Mesenchymal stem cell (in vitro differentiated cells and primary cell): ENCODE data around the gene CLTC.

Experiments used
- DNase-seq: peaks from one replicate; pipeline ENCODE4 v3.0.0-alpha.2; 2013
- H2AFZ ChIP-seq: one replicate; pipeline ENCODE4 v1.6.1; 2013; ENCODE audit warnings: low read depth, mild to moderate bottlenecking, control low read depth, inconsistent platforms, low read length, moderate library complexity
- H2AK5ac ChIP-seq: 2 replicates; pipeline ENCODE4 v1.6.1; 2013; ENCODE audit warnings: low read length, moderate library complexity, mild to moderate bottlenecking, inconsistent platforms; ENCODE audit not compliant: severe bottlenecking
- H2BK120ac ChIP-seq: one replicate; pipeline ENCODE4 v1.6.1; 2013; ENCODE audit warnings: low read depth, mild to moderate bottlenecking, inconsistent platforms, low read length, moderate library complexity
- H2BK12ac ChIP-seq, 2 experiments: one replicate each; pipeline ENCODE4 v1.6.1; 2013; ENCODE audit warnings: inconsistent platforms in 2 of 2, low read length in 2 of 2, mild to moderate bottlenecking in 2 of 2, moderate library complexity in 2 of 2, control low read depth in 1 of 2
- H2BK15ac ChIP-seq: one replicate; pipeline ENCODE4 v1.6.1; 2013; ENCODE audit warnings: mild to moderate bottlenecking, low read depth, inconsistent platforms; ENCODE audit not compliant: poor library complexity, severe bottlenecking
- H2BK5ac ChIP-seq: 2 replicates; pipeline ENCODE4 v1.6.1; 2013; ENCODE audit warnings: low read depth, mild to moderate bottlenecking, low read length, control low read depth, inconsistent platforms; ENCODE audit not compliant: poor library complexity, severe bottlenecking
- H3K14ac ChIP-seq, 2 experiments: one replicate each; pipeline ENCODE4 v1.6.1; 2013; ENCODE audit warnings: inconsistent platforms in 2 of 2, low read length in 2 of 2, control low read depth in 1 of 2, mild to moderate bottlenecking in 1 of 2, moderate library complexity in 1 of 2
- H3K18ac ChIP-seq, 2 experiments: one replicate each; pipeline ENCODE4 v1.6.1; 2013; ENCODE audit warnings: inconsistent platforms in 2 of 2, low read length in 2 of 2, control low read depth in 1 of 2, low read depth in 1 of 2, mild to moderate bottlenecking in 1 of 2
- H3K23ac ChIP-seq, 2 experiments: one replicate each; pipeline ENCODE4 v1.6.1; 2013; ENCODE audit warnings: inconsistent platforms in 2 of 2, low read length in 2 of 2, mild to moderate bottlenecking in 2 of 2, moderate library complexity in 2 of 2, control low read depth in 1 of 2
- H3K27ac ChIP-seq: 2 replicates; pipeline ENCODE4 v1.5.1; 2013; ENCODE audit warnings: mild to moderate bottlenecking, moderate library complexity, low read length, control low read depth, inconsistent platforms; ENCODE audit not compliant: poor library complexity, severe bottlenecking
- H3K27me3 ChIP-seq, 2 experiments: 2 replicates each; pipeline versions ENCODE4 v1.6.1 to v1.7.0; 2013; ENCODE audit warnings: low read length in 2 of 2, mild to moderate bottlenecking in 2 of 2, moderate library complexity in 2 of 2, control low read depth in 1 of 2, inconsistent platforms in 1 of 2; ENCODE audit not compliant: control insufficient read depth in 1 of 2, insufficient read depth in 1 of 2
- H3K36me3 ChIP-seq, 2 experiments: 2 replicates each; pipeline versions ENCODE4 v1.6.1 to v1.7.0; 2013; ENCODE audit warnings: low read length in 2 of 2, control low read depth in 1 of 2, inconsistent platforms in 1 of 2, low read depth in 1 of 2, mild to moderate bottlenecking in 1 of 2; ENCODE audit not compliant: insufficient read depth in 2 of 2, control insufficient read depth in 1 of 2
- H3K4ac ChIP-seq, 2 experiments: one replicate each; pipeline ENCODE4 v1.6.1; 2013; ENCODE audit warnings: inconsistent platforms in 2 of 2, low read length in 2 of 2, mild to moderate bottlenecking in 2 of 2, moderate library complexity in 2 of 2, control low read depth in 1 of 2, low read depth in 1 of 2
- H3K4me1 ChIP-seq: 2 replicates; pipeline ENCODE4 v1.6.1; 2013; ENCODE audit warnings: low read depth, low read length, control low read depth; ENCODE audit not compliant: control insufficient read depth, insufficient read depth
- H3K4me2 ChIP-seq: 2 replicates; pipeline ENCODE4 v1.6.1; 2013; ENCODE audit warnings: low read length, mild to moderate bottlenecking, inconsistent platforms; ENCODE audit not compliant: poor library complexity, severe bottlenecking
- H3K4me3 ChIP-seq, 2 experiments: 2 replicates each; pipeline versions ENCODE4 v1.5.1 to v1.7.0; 2013; ENCODE audit warnings: low read length in 2 of 2, mild to moderate bottlenecking in 2 of 2, control low read depth in 1 of 2, low read depth in 1 of 2; ENCODE audit not compliant: insufficient read depth in 1 of 2
- H3K79me1 ChIP-seq: replicated peaks from 2 replicates; pipeline ENCODE4 v1.6.1; 2013; ENCODE audit warnings: mild to moderate bottlenecking, control low read depth, low read length, inconsistent platforms; ENCODE audit not compliant: poor library complexity, severe bottlenecking
- H3K9ac ChIP-seq: 2 replicates; pipeline ENCODE4 v1.7.0; 2013; ENCODE audit warnings: mild to moderate bottlenecking, low read length, moderate library complexity
- H3K9me3 ChIP-seq: 2 replicates; pipeline ENCODE4 v1.7.0; 2013; ENCODE audit warnings: mild to moderate bottlenecking, low read length; ENCODE audit not compliant: control insufficient read depth
- H4K8ac ChIP-seq: one replicate; pipeline ENCODE4 v1.6.1; 2013; ENCODE audit warnings: inconsistent platforms, mild to moderate bottlenecking, low read length, moderate library complexity
- H4K91ac ChIP-seq: one replicate; pipeline ENCODE4 v1.6.1; 2013; ENCODE audit warnings: mild to moderate bottlenecking, low read length, inconsistent platforms
- WGBS: methylation state at CpG from one replicate; pipeline ENCODE4 v1.1.7; 2013; ENCODE audit warnings: mixed read lengths; 5-methylcytosine and 5-hydroxymethylcytosine counted together

The CLTC gene

DNA sequence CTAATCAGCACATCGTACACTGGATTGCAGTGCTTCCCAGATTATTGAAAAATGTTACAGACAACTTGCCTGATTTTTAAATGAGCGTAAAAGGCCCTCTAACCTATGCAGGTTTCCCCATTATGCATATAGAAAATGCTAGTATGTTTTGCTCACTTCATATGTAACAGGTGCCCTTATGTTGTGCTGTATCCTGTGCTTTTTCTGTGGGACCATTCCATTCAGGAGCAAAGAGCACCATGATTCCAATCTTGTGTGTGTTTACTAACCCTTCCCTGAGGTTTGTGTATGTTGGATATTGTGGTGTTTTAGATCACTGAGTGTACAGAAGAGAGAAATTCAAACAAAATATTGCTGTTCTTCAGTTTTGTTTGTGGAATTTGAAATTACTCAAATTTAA, 74.6 kb downstream of the CLTC start:
- H2BK5ac ChIP-seq: no peak overlapping the region
- H3K27me3 ChIP-seq: no peaks in the 10 kb centered on the region
- peaks cover 30 to 98% of the 10 kb centered on the region in 2 experiments for H3K36me3 ChIP-seq
- no peak overlapping the region for H3K9ac ChIP-seq
- no peaks in the 10 kb centered on the region for H3K4me1 ChIP-seq
- no peak overlapping the region for H4K91ac ChIP-seq
- H3K4me3 ChIP-seq: no peak overlapping the region
- H2BK15ac ChIP-seq: no peak overlapping the region
- no peak overlapping the region for H4K8ac ChIP-seq
- H2BK120ac ChIP-seq: no peak overlapping the region
- H2BK12ac ChIP-seq: no peak overlapping the region
- 100% methylated on average over 1 of the region's 2 CpGs for WGBS
- no peak for DNase-seq
- H3K14ac ChIP-seq: no peak overlapping the region
- no peak overlapping the region for H3K23ac ChIP-seq
- no peak overlapping the region for H3K4me2 ChIP-seq
- H3K9me3 ChIP-seq: no peaks in the 10 kb centered on the region
- peaks cover 7% of the 10 kb centered on the region for H3K79me1 ChIP-seq
- H2AK5ac ChIP-seq: no peak overlapping the region
- H3K4ac ChIP-seq: no peak overlapping the region
- H3K27ac ChIP-seq: no peak overlapping the region
- no peak overlapping the region for H2AFZ ChIP-seq
- no peak overlapping the region for H3K18ac ChIP-seq

DNA sequence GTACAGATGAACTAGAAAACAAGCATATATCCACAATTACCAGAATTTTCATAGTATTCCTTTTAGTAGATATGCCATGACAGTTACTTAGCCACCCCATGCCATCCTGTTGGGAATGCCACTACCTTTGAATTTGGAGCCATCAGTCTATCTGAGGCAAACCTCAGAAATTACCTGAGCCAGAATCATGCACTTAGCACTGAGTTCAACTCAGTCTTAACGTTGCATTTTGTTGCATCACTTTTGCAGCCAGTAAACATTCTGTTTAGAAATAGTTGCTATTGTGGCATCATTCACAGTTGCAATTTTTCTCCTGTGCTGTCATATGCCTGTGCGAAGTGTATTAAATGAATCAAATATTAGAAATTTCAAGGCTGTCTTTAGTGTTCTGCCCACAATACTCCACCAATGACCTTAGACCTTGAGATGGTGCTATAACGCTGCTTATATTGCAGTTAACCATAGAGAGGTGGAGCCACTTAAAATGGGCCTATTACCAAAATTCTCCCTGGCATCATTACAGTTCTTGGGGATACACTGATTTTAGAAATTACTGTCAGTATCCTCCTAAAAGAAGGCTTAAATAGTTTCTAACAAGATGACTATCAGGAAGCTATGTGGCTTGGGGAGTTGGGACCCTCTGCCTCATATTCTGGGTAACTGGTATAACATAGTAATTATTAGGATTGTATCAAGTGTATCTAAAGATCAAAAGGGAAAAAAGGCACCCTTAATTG, 76.4 kb downstream of the CLTC start:
- no peaks in the 10 kb centered on the region for H3K4me1 ChIP-seq
- H3K14ac ChIP-seq: no peak overlapping the region
- H2AFZ ChIP-seq: no peak overlapping the region
- H3K27me3 ChIP-seq: no peaks in the 10 kb centered on the region
- H2BK12ac ChIP-seq: no peak overlapping the region
- H3K4ac ChIP-seq: no peak overlapping the region
- H2BK120ac ChIP-seq: no peak overlapping the region
- H3K9me3 ChIP-seq: no peaks in the 10 kb centered on the region
- H2BK5ac ChIP-seq: no peak overlapping the region
- H3K27ac ChIP-seq: no peak overlapping the region
- H4K8ac ChIP-seq: no peak overlapping the region
- peaks cover 6% of the 10 kb centered on the region for H3K79me1 ChIP-seq
- H3K4me3 ChIP-seq: no peak overlapping the region
- peaks cover 34 to 94% of the 10 kb centered on the region in 2 experiments for H3K36me3 ChIP-seq
- no peak overlapping the region for H3K18ac ChIP-seq
- no peak overlapping the region for H2AK5ac ChIP-seq
- DNase-seq: peak; percentile 33
- 83% methylated on average over 2 of the region's 3 CpGs for WGBS
- H3K23ac ChIP-seq: no peak overlapping the region
- peak overlapping the region; percentile 16 for H3K9ac ChIP-seq
- no peak overlapping the region for H2BK15ac ChIP-seq
- peak overlapping the region; percentile 6 for H3K4me2 ChIP-seq
- H4K91ac ChIP-seq: no peak overlapping the region

DNA sequence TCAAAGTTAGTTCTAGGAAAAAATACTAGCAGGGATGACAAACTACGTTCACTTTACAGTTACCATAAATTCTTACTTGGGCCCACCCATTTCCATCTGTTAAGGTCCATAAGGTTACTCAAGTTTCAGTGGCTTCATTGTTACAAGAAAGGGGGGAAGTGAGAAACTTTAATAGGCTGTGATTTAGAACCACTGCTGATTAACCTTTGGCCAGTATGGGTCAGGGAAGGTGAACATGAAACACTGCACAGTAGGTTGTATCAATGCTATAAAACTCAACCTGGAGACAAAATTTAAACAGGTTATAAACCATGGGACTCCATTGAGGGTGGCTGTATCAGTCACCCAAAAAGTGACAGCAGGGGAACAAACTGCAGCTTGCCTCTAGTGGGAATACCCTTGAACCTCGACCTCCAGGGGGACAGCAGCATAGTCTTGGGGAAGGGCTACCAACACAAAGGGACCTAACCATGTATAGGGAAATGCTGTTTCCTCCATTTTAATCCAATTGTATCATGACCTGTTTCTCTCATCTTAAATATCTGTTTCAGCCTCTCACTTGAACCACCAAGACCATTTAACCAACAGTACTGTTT, 77.1 kb downstream of the CLTC start:
- DNase-seq: no peak
- H3K4me3 ChIP-seq: no peak overlapping the region
- no peak overlapping the region for H2BK5ac ChIP-seq
- no peak overlapping the region for H4K91ac ChIP-seq
- no peak overlapping the region for H2AFZ ChIP-seq
- no peak overlapping the region for H2BK120ac ChIP-seq
- no peak overlapping the region for H3K4ac ChIP-seq
- peaks cover 6% of the 10 kb centered on the region for H3K79me1 ChIP-seq
- no peak overlapping the region for H2BK12ac ChIP-seq
- no peak overlapping the region for H3K4me2 ChIP-seq
- H3K4me1 ChIP-seq: no peaks in the 10 kb centered on the region
- no peak overlapping the region for H2BK15ac ChIP-seq
- H3K27ac ChIP-seq: no peak overlapping the region
- no peak overlapping the region for H3K9ac ChIP-seq
- no peaks in the 10 kb centered on the region for H3K9me3 ChIP-seq
- H3K18ac ChIP-seq: no peak overlapping the region
- H2AK5ac ChIP-seq: no peak overlapping the region
- H3K14ac ChIP-seq: no peak overlapping the region
- H3K23ac ChIP-seq: no peak overlapping the region
- 98% methylated on average over 2 of the region's 2 CpGs for WGBS
- H3K27me3 ChIP-seq: no peaks in the 10 kb centered on the region
- no peak overlapping the region for H4K8ac ChIP-seq
- H3K36me3 ChIP-seq: peaks cover 31 to 88% of the 10 kb centered on the region in 2 experiments

DNA sequence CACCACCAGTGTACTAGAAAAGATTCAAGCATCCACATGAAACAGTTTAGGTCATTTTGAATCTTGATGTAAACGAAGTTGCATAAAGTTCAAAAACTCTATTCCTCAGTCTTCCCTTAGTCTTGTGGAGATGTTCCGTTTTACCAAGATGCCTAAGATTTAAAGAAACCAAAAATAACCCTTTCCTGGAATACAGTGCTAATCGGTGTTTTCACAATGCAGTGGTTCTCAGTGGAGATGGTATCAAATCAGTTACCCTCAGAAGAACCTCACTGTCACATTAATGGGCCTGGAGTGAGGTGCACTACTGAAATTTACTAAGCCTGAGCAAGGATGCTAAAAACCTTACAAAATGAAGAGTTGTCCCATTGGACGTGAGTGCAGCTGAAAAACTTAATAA, 78.4 kb downstream of the CLTC start:
- no peaks in the 10 kb centered on the region for H3K9me3 ChIP-seq
- no peak for DNase-seq
- H3K4ac ChIP-seq: no peak overlapping the region
- no peaks in the 10 kb centered on the region for H3K27me3 ChIP-seq
- no peak overlapping the region for H2BK15ac ChIP-seq
- H3K79me1 ChIP-seq: peaks cover 6% of the 10 kb centered on the region
- peaks cover 26 to 89% of the 10 kb centered on the region in 2 experiments for H3K36me3 ChIP-seq
- no peak overlapping the region for H3K18ac ChIP-seq
- no peak overlapping the region for H2AK5ac ChIP-seq
- H2AFZ ChIP-seq: no peak overlapping the region
- H2BK120ac ChIP-seq: no peak overlapping the region
- H3K9ac ChIP-seq: no peak overlapping the region
- H3K14ac ChIP-seq: no peak overlapping the region
- no peak overlapping the region for H2BK5ac ChIP-seq
- H3K27ac ChIP-seq: no peak overlapping the region
- H3K23ac ChIP-seq: no peak overlapping the region
- peaks cover 2% of the 10 kb centered on the region for H3K4me1 ChIP-seq
- H3K4me3 ChIP-seq: no peak overlapping the region
- no peak overlapping the region for H3K4me2 ChIP-seq
- H4K91ac ChIP-seq: no peak overlapping the region
- no peak overlapping the region for H2BK12ac ChIP-seq
- no peak overlapping the region for H4K8ac ChIP-seq
- 100% methylated on average over 3 of the region's 4 CpGs for WGBS
